T-cell (primary cell): ENCODE measurements around the gene AADACL3. TPM values are rescaled to one million over a fixed set of nuclear protein-coding genes. Genes with fewer than 3 reads are reported as not detected.

Source experiments
- ATAC-seq, 4 experiments: fragments of 200-7000 bp in 3 of 4; fragments of 150-1000 bp in 1 of 4; cut with Tn5 transposase; replicated peaks in 1 of 4; 1 replicate in 3 of 4; 2 replicates in 1 of 4; pipeline ENCODE4 v1.10.0; 2021; ENCODE audit warnings: moderate library complexity in 3 of 4, mild to moderate bottlenecking in 2 of 4, moderate number of reproducible peaks in 1 of 4
- CTCF ChIA-PET, 2 donors: fragments of 300-600 bp; sonication (Branson Sonifier 250); formaldehyde crosslinking; loops; one replicate each; lab custom pipeline; 2022; ENCODE audit warnings: antibody characterized with exemption in 2 of 2; lab: Charles Lee
- POLR2A ChIA-PET, 2 donors: fragments of 300-600 bp; sonication (Branson Sonifier 250); formaldehyde crosslinking; loops; one replicate each; lab custom pipeline; 2022; ENCODE audit warnings: antibody characterized with exemption in 2 of 2; lab: Charles Lee
- DNase-seq, 35 experiments: peaks; one replicate each; pipeline versions ENCODE4 v3.0.0 to v3.0.0-alpha.2; 2013 to 2023
- H3K27ac ChIP-seq: one replicate; pipeline ENCODE4 v1.5.1; 2013; ENCODE audit warnings: low read length
- H3K27me3 ChIP-seq, 2 experiments: replicated peaks in 1 of 2; 1 replicate in 1 of 2; 2 replicates in 1 of 2; pipeline versions ENCODE4 v1.6.1 to v1.7.0; 2013; ENCODE audit warnings: low read length in 1 of 2, mixed read lengths in 1 of 2; ENCODE audit not compliant: control insufficient read depth in 2 of 2, insufficient read depth in 2 of 2; ENCODE audit errors: extremely low read depth in 1 of 2
- H3K36me3 ChIP-seq, 2 donors: 1 replicate in 1 of 2; 2 replicates in 1 of 2; pipeline versions ENCODE4 v1.6.1 to v1.7.0; 2013; ENCODE audit warnings: low read length in 1 of 2; ENCODE audit not compliant: control insufficient read depth in 2 of 2, insufficient read depth in 1 of 2; ENCODE audit errors: extremely low read depth in 1 of 2
- H3K4me1 ChIP-seq, 2 experiments: 1 replicate in 1 of 2; 2 replicates in 1 of 2; pipeline versions ENCODE4 v1.6.1 to v1.7.0; 2013; ENCODE audit warnings: low read length in 2 of 2, mixed read lengths in 1 of 2; ENCODE audit not compliant: insufficient read depth in 2 of 2, control insufficient read depth in 1 of 2; ENCODE audit errors: extremely low read depth in 1 of 2
- H3K4me3 ChIP-seq, 2 donors: 1 replicate in 1 of 2; 2 replicates in 1 of 2; pipeline versions ENCODE4 v1.5.1 to v1.7.0; 2013; ENCODE audit warnings: mild to moderate bottlenecking in 2 of 2, low read length in 1 of 2, moderate library complexity in 1 of 2; ENCODE audit not compliant: control insufficient read depth in 1 of 2; ENCODE audit errors: extremely low read depth in 1 of 2
- H3K9me3 ChIP-seq: 2 replicates; pipeline ENCODE4 v1.7.0; 2013
- H3K27ac Mint-ChIP-seq, 2 donors: one replicate each; pipeline ENCODE4 v1.8.0; 2020 to 2021; ENCODE audit warnings: mild to moderate bottlenecking in 2 of 2, mixed read lengths in 2 of 2
- H3K27me3 Mint-ChIP-seq, 2 donors: one replicate each; pipeline ENCODE4 v1.8.0; 2021 to 2022; ENCODE audit warnings: mixed read lengths in 2 of 2
- H3K36me3 Mint-ChIP-seq: one replicate; pipeline ENCODE4 v1.8.0; 2021; ENCODE audit warnings: mixed read lengths
- H3K4me1 Mint-ChIP-seq, 3 donors: one replicate each; pipeline ENCODE4 v1.8.0; 2020 to 2022; ENCODE audit warnings: mixed read lengths in 3 of 3, mild to moderate bottlenecking in 1 of 3
- H3K4me3 Mint-ChIP-seq, 3 donors: one replicate each; pipeline ENCODE4 v1.8.0; 2020 to 2022; ENCODE audit warnings: mild to moderate bottlenecking in 3 of 3, mixed read lengths in 3 of 3, moderate library complexity in 3 of 3
- H3K9me3 Mint-ChIP-seq, 3 donors: one replicate each; pipeline ENCODE4 v1.8.0; 2020 to 2022; ENCODE audit warnings: mixed read lengths in 3 of 3
- WGBS: methylation state at CpG from one replicate; pipeline ENCODE4 v1.1.5; 2013; ENCODE audit warnings: missing lambda C conversion rate; ENCODE audit not compliant: insufficient coverage; 5-methylcytosine and 5-hydroxymethylcytosine counted together
- total RNA-seq, 35 experiments: library from RNA in 6 of 35; stranded (reverse) in 6 of 35; fragments of 120-200 nt in 1 of 35; gene quantifications; one replicate each; pipeline versions ENCODE4 v1.2.1 to v1.2.4 and lab custom pipeline; 2013 to 2026

AADACL3 gene
- total RNA-seq, 5 donors from 2014 or later (not counting 1 experiment from before 2014, with no cell fraction given): not detected

GRCh38 chr1:12774801-12775345, 59.0 kb downstream of the AADACL3 start:
- no peak for DNase-seq
- no peak overlapping the region for H3K27ac Mint-ChIP-seq
- Histone ChIP-seq H3K9me3 (no peaks in the 10 kb centered on the region), H3K27ac (no peak overlapping the region), H3K27me3 (peaks cover 0 to 43% of the 10 kb centered on the region in 2 experiments), H3K4me1 (no peaks in the 10 kb centered on the region), H3K36me3 (no peaks in the 10 kb centered on the region), H3K4me3 (no peak overlapping the region)
- peaks cover 5% of the 10 kb centered on the region for H3K36me3 Mint-ChIP-seq
- no peak overlapping the region for H3K4me3 Mint-ChIP-seq
- no peaks in the 10 kb centered on the region for H3K4me1 Mint-ChIP-seq
- peaks cover 37 to 38% of the 10 kb centered on the region in 2 donors for H3K27me3 Mint-ChIP-seq
- no peaks in the 10 kb centered on the region for H3K9me3 Mint-ChIP-seq
- ATAC-seq: no peak
- 75% methylated on average over 4 of the region's 5 CpGs for WGBS
- ChIA-PET CTCF (no interaction called here), POLR2A (no interaction called here)

DNA sequence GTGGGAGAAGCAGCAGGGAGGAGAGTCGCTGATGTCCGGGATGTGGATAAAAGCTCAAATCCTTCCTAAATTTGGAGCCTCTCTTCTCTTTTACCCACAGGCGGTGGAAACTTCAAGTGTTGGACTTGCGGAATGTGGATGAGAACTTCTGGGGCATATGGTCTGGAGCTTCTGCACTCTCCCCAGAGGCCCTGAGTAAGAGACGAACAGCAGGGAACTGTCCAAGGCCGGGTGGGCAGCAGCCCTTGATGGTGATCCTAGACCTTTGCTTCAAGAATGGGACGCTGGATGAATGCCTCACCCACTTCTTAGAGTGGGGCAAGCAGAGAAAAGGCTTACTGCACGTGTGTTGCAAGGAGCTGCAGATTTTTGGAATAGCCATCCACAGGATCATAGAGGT, 59.5 kb downstream of the AADACL3 start:
- Histone ChIP-seq H3K27me3 (peaks cover 0 to 38% of the 10 kb centered on the region in 2 experiments), H3K4me3 (no peak overlapping the region), H3K36me3 (no peaks in the 10 kb centered on the region), H3K27ac (no peak overlapping the region), H3K4me1 (no peaks in the 10 kb centered on the region), H3K9me3 (no peaks in the 10 kb centered on the region)
- Mint-ChIP-seq H3K27ac (no peak overlapping the region), H3K9me3 (no peaks in the 10 kb centered on the region), H3K4me1 (no peaks in the 10 kb centered on the region), H3K27me3 (peaks cover 31 to 32% of the 10 kb centered on the region in 2 donors), H3K36me3 (peaks cover 5% of the 10 kb centered on the region), H3K4me3 (no peak overlapping the region)
- WGBS: 52% methylated on average over 2 of the region's 8 CpGs
- no peak for DNase-seq
- ChIA-PET CTCF (no interaction called here), POLR2A (no interaction called here)
- ATAC-seq: no peak

DNA sequence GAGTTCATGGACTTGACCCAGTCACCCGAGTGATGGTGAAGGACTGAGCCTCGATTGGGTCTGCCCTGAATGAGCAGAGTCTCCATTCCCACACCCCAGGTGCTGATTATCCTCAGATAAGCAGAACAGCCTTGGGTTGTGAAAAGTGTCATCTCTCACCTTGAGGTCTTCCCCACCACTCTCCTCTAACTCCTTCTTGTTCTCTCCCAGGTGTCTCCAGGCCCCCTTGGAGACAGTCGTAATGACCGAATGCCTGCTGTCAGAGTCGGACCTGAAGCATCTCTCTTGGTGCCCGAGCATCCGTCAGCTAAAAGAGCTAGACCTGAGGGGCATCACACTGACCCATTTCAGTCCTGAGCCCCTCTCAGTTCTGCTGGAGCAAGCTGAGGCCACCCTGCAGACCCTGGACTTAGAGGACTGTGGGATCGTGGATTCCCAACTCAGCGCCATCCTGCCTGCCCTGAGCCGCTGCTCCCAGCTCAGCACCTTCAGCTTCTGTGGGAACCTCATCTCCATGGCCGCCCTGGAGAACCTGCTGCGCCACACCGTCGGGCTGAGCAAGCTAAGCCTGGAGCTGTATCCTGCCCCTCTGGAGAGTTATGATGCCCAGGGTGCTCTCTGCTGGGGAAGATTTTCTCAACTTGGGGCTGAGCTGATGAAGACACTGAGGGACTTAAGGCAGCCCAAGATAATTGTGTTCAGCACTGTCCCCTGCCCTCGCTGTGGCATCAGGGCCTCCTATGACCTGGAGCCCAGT, 61.1 kb downstream of the AADACL3 start:
- H3K4me3 Mint-ChIP-seq: no peak overlapping the region
- no peak for ATAC-seq
- no peak for DNase-seq
- Histone ChIP-seq H3K9me3 (no peaks in the 10 kb centered on the region), H3K27me3 (peaks cover 0 to 23% of the 10 kb centered on the region in 2 experiments), H3K4me1 (no peaks in the 10 kb centered on the region), H3K36me3 (no peaks in the 10 kb centered on the region), H3K27ac (no peak overlapping the region), H3K4me3 (no peak overlapping the region)
- no peaks in the 10 kb centered on the region for H3K4me1 Mint-ChIP-seq
- H3K36me3 Mint-ChIP-seq: peaks cover 5% of the 10 kb centered on the region
- H3K9me3 Mint-ChIP-seq: no peaks in the 10 kb centered on the region
- no peak overlapping the region for H3K27ac Mint-ChIP-seq
- POLR2A ChIA-PET: no interaction called here
- peaks cover 17 to 21% of the 10 kb centered on the region in 2 donors for H3K27me3 Mint-ChIP-seq
- CTCF ChIA-PET: no interaction called here
- 86% methylated on average over 10 of the region's 15 CpGs for WGBS

Other genes with a start within 250 kb of the AADACL3 start
- 100 to 1,000 TPM in 1 of 5 donors, 10 to 100 TPM in 4; 56.4 to 107 (median 90.8) TPM for gene DHRS3, start 97.9 kb upstream of the AADACL3 start, total RNA-seq
- gene AADACL4, start 72.0 kb upstream of the AADACL3 start, total RNA-seq: not detected
- gene CFAP107, start 30.1 kb downstream of the AADACL3 start, total RNA-seq: not detected
- gene PRAMEF12, start 57.6 kb downstream of the AADACL3 start, total RNA-seq: not detected
- not detected for gene PRAMEF1, start 75.3 kb downstream of the AADACL3 start, total RNA-seq
- not detected for gene PRAMEF11, start 115.3 kb downstream of the AADACL3 start, total RNA-seq
- not detected for gene HNRNPCL1, start 132.6 kb downstream of the AADACL3 start, total RNA-seq
- not detected for gene PRAMEF2, start 141.0 kb downstream of the AADACL3 start, total RNA-seq
- gene PRAMEF4, start 170.1 kb downstream of the AADACL3 start, total RNA-seq: not detected
- not detected for gene PRAMEF10, start 182.2 kb downstream of the AADACL3 start, total RNA-seq
- not detected for gene PRAMEF7, start 200.5 kb downstream of the AADACL3 start, total RNA-seq
- not detected for gene PRAMEF6, start 231.5 kb downstream of the AADACL3 start, total RNA-seq